IMR-90 (cell line): ENCODE results near the gene ADGRG1. TPM values are rescaled to one million over a fixed set of nuclear protein-coding genes. Genes with fewer than 3 reads are reported as not detected.

Source experiments
- ATAC-seq: fragments of 200-7000 bp; cut with Tn5 transposase; 2 replicates; pipeline ENCODE4 v1.9.1; 2020; ENCODE audit warnings: low read depth, mild to moderate bottlenecking, moderate library complexity
- BruUV-seq: library from RNA; stranded (reverse); fragments of 400-500 nt; replicated peaks from 2 replicates; lab custom pipeline; 2021; lab: Mats Ljungman, UMichigan
- CTCF ChIA-PET: fragments of 300-600 bp; formaldehyde crosslinking; extraction: SDS; loops from one replicate; lab custom pipeline; 2021; ENCODE audit warnings: antibody characterized with exemption; lab: Yijun Ruan, JAX
- POLR2A ChIA-PET: fragments of 300-600 bp; sonication (Branson Sonifier 250); formaldehyde crosslinking; loops from one replicate; lab custom pipeline; 2022; ENCODE audit warnings: antibody characterized with exemption; ENCODE audit not compliant: unreplicated experiment; lab: Charles Lee
- DNase-seq: peaks from one replicate; pipeline ENCODE4 v3.0.0; 2013
- H2AFZ ChIP-seq: replicated peaks from 2 replicates; pipeline ENCODE3; 2013; ENCODE audit warnings: low read length, mild to moderate bottlenecking; ENCODE audit not compliant: poor library complexity
- H2AK5ac ChIP-seq: 2 replicates; pipeline ENCODE4 v1.6.1; 2013; ENCODE audit warnings: low read depth, low read length, inconsistent platforms
- H2AK9ac ChIP-seq: replicated peaks from 2 replicates; pipeline ENCODE3; 2013; ENCODE audit warnings: mild to moderate bottlenecking, low read depth, low read length, moderate library complexity; ENCODE audit not compliant: poor library complexity
- H2BK120ac ChIP-seq: 2 replicates; pipeline ENCODE4 v1.6.1; 2013; ENCODE audit warnings: low read depth, low read length, inconsistent platforms
- H2BK15ac ChIP-seq: 3 replicates; pipeline ENCODE4 v1.6.1; 2013; ENCODE audit warnings: low read depth, low read length, inconsistent platforms
- H2BK20ac ChIP-seq: 2 replicates; pipeline ENCODE4 v1.6.1; 2013; ENCODE audit warnings: low read depth, mild to moderate bottlenecking, inconsistent platforms, low read length, moderate library complexity
- H2BK5ac ChIP-seq: 2 replicates; pipeline ENCODE4 v1.6.1; 2013; ENCODE audit warnings: mild to moderate bottlenecking, low read depth, low read length, inconsistent platforms; ENCODE audit not compliant: poor library complexity, severe bottlenecking
- H3K14ac ChIP-seq: replicated peaks from 2 replicates; pipeline ENCODE4 v1.6.1; 2013; ENCODE audit warnings: low read depth, low read length, inconsistent platforms
- H3K18ac ChIP-seq: 2 replicates; pipeline ENCODE4 v1.6.1; 2013; ENCODE audit warnings: low read depth, low read length, control low read depth
- H3K23ac ChIP-seq: 2 replicates; pipeline ENCODE4 v1.6.1; 2013; ENCODE audit warnings: low read depth, low read length, inconsistent platforms
- H3K27ac ChIP-seq: 2 replicates; pipeline ENCODE4 v1.5.1; 2013; ENCODE audit warnings: mild to moderate bottlenecking, control low read depth, low read length; ENCODE audit not compliant: insufficient read depth
- H3K27me3 ChIP-seq: 2 replicates; pipeline ENCODE4 v1.6.1; 2013; ENCODE audit warnings: low read length; ENCODE audit not compliant: control insufficient read depth, insufficient read depth
- H3K36me3 ChIP-seq: 2 replicates; pipeline ENCODE4 v1.6.1; 2013; ENCODE audit warnings: low read length, mixed read lengths; ENCODE audit not compliant: control insufficient read depth, insufficient read depth
- H3K4ac ChIP-seq: 2 replicates; pipeline ENCODE4 v1.6.1; 2013; ENCODE audit warnings: low read depth, low read length, inconsistent platforms
- H3K4me1 ChIP-seq: 2 replicates; pipeline ENCODE4 v1.6.1; 2013; ENCODE audit warnings: low read length, mixed read lengths; ENCODE audit not compliant: control insufficient read depth, insufficient read depth
- H3K4me2 ChIP-seq: 2 replicates; pipeline ENCODE4 v1.6.1; 2013; ENCODE audit warnings: low read depth, mild to moderate bottlenecking, control low read depth, low read length, moderate library complexity
- H3K4me3 ChIP-seq: 2 replicates; pipeline ENCODE4 v1.5.1; 2013; ENCODE audit warnings: low read depth, mild to moderate bottlenecking, control low read depth, low read length, moderate library complexity; ENCODE audit not compliant: insufficient read depth
- H3K56ac ChIP-seq: 2 replicates; pipeline ENCODE4 v1.6.1; 2013; ENCODE audit warnings: low read length, inconsistent platforms; ENCODE audit not compliant: insufficient read depth; ENCODE audit errors: extremely low read depth
- H3K79me1 ChIP-seq, 2 experiments: 2 replicates each; pipeline ENCODE4 v1.6.1; 2013; ENCODE audit warnings: low read length in 2 of 2, inconsistent platforms in 1 of 2, low read depth in 1 of 2
- H3K9ac ChIP-seq: 2 replicates; pipeline ENCODE4 v1.6.1; 2013; ENCODE audit warnings: low read depth, low read length, control low read depth
- H3K9me1 ChIP-seq: 2 replicates; pipeline ENCODE4 v1.6.1; 2013; ENCODE audit warnings: low read length, inconsistent platforms; ENCODE audit not compliant: insufficient read depth
- H3K9me3 ChIP-seq: 2 replicates; pipeline ENCODE4 v1.6.1; 2013; ENCODE audit warnings: low read length; ENCODE audit not compliant: control insufficient read depth, insufficient read depth
- H4K20me1 ChIP-seq: 2 replicates; pipeline ENCODE4 v1.6.1; 2013; ENCODE audit warnings: low read length, inconsistent platforms; ENCODE audit not compliant: insufficient read depth
- H4K5ac ChIP-seq: 2 replicates; pipeline ENCODE4 v1.6.1; 2013; ENCODE audit warnings: mild to moderate bottlenecking, low read depth, low read length, control low read depth
- H4K8ac ChIP-seq, 2 experiments: 2 replicates each; pipeline ENCODE4 v1.6.1; 2013; ENCODE audit warnings: low read depth in 2 of 2, low read length in 2 of 2, control low read depth in 1 of 2, inconsistent platforms in 1 of 2
- H4K91ac ChIP-seq: 2 replicates; pipeline ENCODE4 v1.6.1; 2013; ENCODE audit warnings: low read depth, low read length, inconsistent platforms; ENCODE audit not compliant: insufficient read depth
- ELK1 ChIP-seq: fragments of 150-350 bp; IDR thresholded peaks from 2 replicates; pipeline ENCODE4 v1.6.1; 2016; ENCODE audit warnings: low read depth, mild to moderate bottlenecking, low read length, moderate library complexity, borderline replicate concordance
- MAZ ChIP-seq: IDR thresholded peaks from 2 replicates; pipeline ENCODE4 v1.6.1; 2012; ENCODE audit warnings: low read depth, mild to moderate bottlenecking, low read length, improper control_type of control experiment, moderate library complexity, borderline replicate concordance
- RFX5 ChIP-seq: IDR thresholded peaks from 2 replicates; pipeline ENCODE4 v1.8.0; 2012; ENCODE audit warnings: low read depth, mild to moderate bottlenecking, low read length, moderate library complexity
- SMC3 ChIP-seq: fragments of 150-350 bp; IDR thresholded peaks from 2 replicates; pipeline ENCODE4 v1.6.1; 2016; ENCODE audit warnings: low read depth, mild to moderate bottlenecking, antibody characterized with exemption, low read length, moderate library complexity
- WGBS, 2 experiments: methylation state at CpG; one replicate each; pipeline versions ENCODE4 v1.1.5 to v1.1.7; 2013; ENCODE audit warnings: missing lambda C conversion rate in 2 of 2; ENCODE audit not compliant: insufficient read length in 1 of 2; ENCODE audit errors: extremely low coverage in 2 of 2; 5-methylcytosine and 5-hydroxymethylcytosine counted together
- dilution Hi-C: fragments of 300-500 bp; cut with HindIII; formaldehyde crosslinking; loops from one replicate; pipeline ENCODE4 v1.14.3; 2018; ENCODE audit warnings: low sequenced_read_pairs; ENCODE audit not compliant: unreplicated experiment
- in situ Hi-C: fragments of 300-500 bp; cut with MboI; formaldehyde crosslinking; loops from 3 replicates; pipeline ENCODE4 v1.14.3; 2019; ENCODE audit warnings: low sequenced_read_pairs, inconsistent platforms, mixed read lengths
- intact Hi-C: fragments of 100-400 bp; cut with micrococcal nuclease; formaldehyde crosslinking; loops from 2 replicates; pipeline ENCODE4 v1.10.0; 2022
- polyA plus RNA-seq, 3 experiments: library from polyadenylated mRNA; depleted of rRNA; stranded (reverse); fragments of >200 nt; gene quantifications; 2 replicates each; pipeline ENCODE4 v1.2.3, GENCODE V29; 2012; ENCODE audit warnings: low replicate concordance in 1 of 3
- total RNA-seq: library from RNA; depleted of rRNA; stranded (reverse); fragments of >200 nt; gene quantifications from 2 replicates; pipeline ENCODE4 v1.2.3, GENCODE V29; 2012

Gene ADGRG1
- total and polyA plus RNA-seq, 2 of the 4 experiments (the other 2 are of a cell fraction): 0.90 to 8.4 TPM

- in situ Hi-C loops: no loop called here
- no TSS peak for BruUV-seq
These were observed 82.9 kb downstream of the ADGRG1 start for GRCh38 chr16:57711346-57711745.

More at GRCh38 chr16:57711346-57711745, 82.9 kb downstream of the ADGRG1 start:
- ChIA-PET CTCF (no interaction called here), POLR2A (no interaction called here)
- Histone ChIP-seq H2AK5ac (no peak overlapping the region), H2AK9ac (no peak overlapping the region), H3K36me3 (no peaks in the 10 kb centered on the region), H3K79me1 (no peaks in the 10 kb centered on the region), H3K4me2 (no peak overlapping the region), H2BK5ac (no peak overlapping the region), H3K4ac (no peak overlapping the region), H3K23ac (no peak overlapping the region), H3K18ac (no peak overlapping the region), H3K4me3 (no peak overlapping the region), H3K56ac (no peak overlapping the region), H4K91ac (no peak overlapping the region), H2BK20ac (no peak overlapping the region), H3K9me1 (no peaks in the 10 kb centered on the region), H3K4me1 (no peaks in the 10 kb centered on the region), H3K27ac (no peak overlapping the region), H2BK15ac (no peak overlapping the region), H3K14ac (no peak overlapping the region), H2AFZ (no peak overlapping the region), H4K20me1 (no peaks in the 10 kb centered on the region), H3K9ac (no peak overlapping the region), H3K27me3 (peaks cover 39% of the 10 kb centered on the region), H2BK120ac (no peak overlapping the region), H4K8ac (no peak overlapping the region), H3K9me3 (no peaks in the 10 kb centered on the region), H4K5ac (no peak overlapping the region)
- no peak for DNase-seq
- dilution Hi-C loops: no loop called here
- 83% methylated on average over 2 of the region's 5 CpGs; no CpG with 5 or more reads in 1 of the 2 experiments for WGBS, 2 experiments
- intact Hi-C loops: no loop called here
- no peak for TF ChIP-seq SMC3
- TF ChIP-seq ELK1: no peak
- no peak for TF ChIP-seq RFX5
- TF ChIP-seq MAZ: no peak
- ATAC-seq: no peak
